ENCODE data around the gene RBBP4.

Gene RBBP4

GRCh38 chr1:32651461-32652073, 559 bp downstream of the RBBP4 start:
- Histone ChIP-seq H3K4me1 (ENCODE audit: control insufficient read depth, low read length) (peaks cover 63% of the 10 kb centered on the region), H3K4me3 (ENCODE audit: low read length) (peak overlapping the region; percentile 83), H3K79me2 (ENCODE audit: control insufficient read depth, low read length) (peaks cover 92% of the 10 kb centered on the region)

GRCh38 chr1:32652244-32652962, 1.4 kb downstream of the RBBP4 start:
- Histone ChIP-seq H3K79me2 (ENCODE audit: control insufficient read depth, low read length) (peaks cover 92% of the 10 kb centered on the region), H4K20me1 (ENCODE audit: control insufficient read depth, insufficient read depth, low read depth, low read length) (peaks cover 31% of the 10 kb centered on the region), H3K4me2 (ENCODE audit: low read length) (peak overlapping the region; percentile 86), H3K27ac (ENCODE audit: low read depth, low read length) (peak overlapping the region; percentile 91), H3K9me3 (ENCODE audit: control insufficient read depth, insufficient read depth, low read length) (no peaks in the 10 kb centered on the region), H3K27me3 (ENCODE audit: control insufficient read depth, low read length) (no peaks in the 10 kb centered on the region), H3K36me3 (ENCODE audit: control insufficient read depth, low read length) (peaks cover 81% of the 10 kb centered on the region), H3K4me1 (ENCODE audit: control insufficient read depth, low read length) (peaks cover 66% of the 10 kb centered on the region), H3K4me3 (ENCODE audit: low read length) (peak overlapping the region; percentile 83), H3K9me2 (replicated peaks; ENCODE audit: control insufficient read depth, low read length) (no peaks in the 10 kb centered on the region), H3F3A (ENCODE audit: control insufficient read depth, insufficient read depth) (peaks cover 31% of the 10 kb centered on the region)
- TF ChIP-seq EZH2phosphoT487 (IDR thresholded peaks at IDR 0.05; ENCODE audit: borderline replicate concordance, low read length) (no peak), CTCF (IDR thresholded peaks at IDR 0.05; ENCODE audit: low read depth, low read length, poor library complexity, severe bottlenecking) (no peak)

More at GRCh38 chr1:32651461-32652073, 559 bp downstream of the RBBP4 start:
- Histone ChIP-seq H3F3A (ENCODE audit: control insufficient read depth, insufficient read depth) (peaks cover 24% of the 10 kb centered on the region), H4K20me1 (ENCODE audit: control insufficient read depth, insufficient read depth, low read depth, low read length) (peaks cover 24% of the 10 kb centered on the region), H3K27me3 (ENCODE audit: control insufficient read depth, low read length) (no peaks in the 10 kb centered on the region), H3K36me3 (ENCODE audit: control insufficient read depth, low read length) (peaks cover 77% of the 10 kb centered on the region), H3K27ac (ENCODE audit: low read depth, low read length) (peak overlapping the region; percentile 91), H3K9me2 (replicated peaks; ENCODE audit: control insufficient read depth, low read length) (no peaks in the 10 kb centered on the region), H3K4me2 (ENCODE audit: low read length) (peak overlapping the region; percentile 86), H3K9me3 (ENCODE audit: control insufficient read depth, insufficient read depth, low read length) (no peaks in the 10 kb centered on the region)
- TF ChIP-seq EZH2phosphoT487 (IDR thresholded peaks at IDR 0.05; ENCODE audit: borderline replicate concordance, low read length) (no peak), CTCF (IDR thresholded peaks at IDR 0.05; ENCODE audit: low read depth, low read length, poor library complexity, severe bottlenecking) (no peak)

GRCh38 chr1:32659581-32659980, 8.6 kb downstream of the RBBP4 start:
- Histone ChIP-seq H4K20me1 (ENCODE audit: control insufficient read depth, insufficient read depth, low read depth, low read length) (peaks cover 23% of the 10 kb centered on the region), H3F3A (ENCODE audit: control insufficient read depth, insufficient read depth) (peaks cover 24% of the 10 kb centered on the region), H3K4me1 (ENCODE audit: control insufficient read depth, low read length) (peaks cover 59% of the 10 kb centered on the region), H3K79me2 (ENCODE audit: control insufficient read depth, low read length) (peaks cover 94% of the 10 kb centered on the region), H3K27me3 (ENCODE audit: control insufficient read depth, low read length) (no peaks in the 10 kb centered on the region), H3K9me2 (replicated peaks; ENCODE audit: control insufficient read depth, low read length) (no peaks in the 10 kb centered on the region), H3K4me3 (ENCODE audit: low read length) (peak overlapping the region; percentile 38; the same call in 1 of the 2 replicates), H3K4me2 (ENCODE audit: low read length) (peak overlapping the region; percentile 27; the same call in 1 of the 2 replicates), H3K27ac (ENCODE audit: low read depth, low read length) (no peak overlapping the region), H3K36me3 (ENCODE audit: control insufficient read depth, low read length) (peaks cover 92% of the 10 kb centered on the region), H3K9me3 (ENCODE audit: control insufficient read depth, insufficient read depth, low read length) (no peaks in the 10 kb centered on the region)
- no peak for TF ChIP-seq EZH2phosphoT487 (IDR thresholded peaks at IDR 0.05; ENCODE audit: borderline replicate concordance, low read length)
- no peak for TF ChIP-seq CTCF (IDR thresholded peaks at IDR 0.05; ENCODE audit: low read depth, low read length, poor library complexity, severe bottlenecking)
